Left renal cortex interstitium (tissue), 4 donors: ENCODE data around the gene SOX6. TPM values are rescaled to one million over a fixed set of nuclear protein-coding genes. Genes with fewer than 3 reads are reported as not detected.
"Not testable (repeated sequence)": the region's sequence is repeated elsewhere in the genome, so short reads cannot be mapped to it uniquely, and the experiment has no call there.

ENCODE experiments used
- DNase-seq, 4 donors: peaks; one replicate each; pipeline ENCODE4 v3.0.0-alpha.2; 2013; ENCODE audit warnings: low read depth in 4 of 4, low spot score in 2 of 4, missing footprints in 1 of 4
- polyA plus RNA-seq, 4 donors: library from polyadenylated mRNA; unstranded; fragments of 120-200 nt; gene quantifications; one replicate each; pipeline ENCODE4 v1.2.1, GENCODE V29; 2013; ENCODE audit not compliant: insufficient read length in 4 of 4

The SOX6 gene
- polyA plus RNA-seq, 4 donors: 17.2 to 23.3 (median 21.4) TPM

DNA sequence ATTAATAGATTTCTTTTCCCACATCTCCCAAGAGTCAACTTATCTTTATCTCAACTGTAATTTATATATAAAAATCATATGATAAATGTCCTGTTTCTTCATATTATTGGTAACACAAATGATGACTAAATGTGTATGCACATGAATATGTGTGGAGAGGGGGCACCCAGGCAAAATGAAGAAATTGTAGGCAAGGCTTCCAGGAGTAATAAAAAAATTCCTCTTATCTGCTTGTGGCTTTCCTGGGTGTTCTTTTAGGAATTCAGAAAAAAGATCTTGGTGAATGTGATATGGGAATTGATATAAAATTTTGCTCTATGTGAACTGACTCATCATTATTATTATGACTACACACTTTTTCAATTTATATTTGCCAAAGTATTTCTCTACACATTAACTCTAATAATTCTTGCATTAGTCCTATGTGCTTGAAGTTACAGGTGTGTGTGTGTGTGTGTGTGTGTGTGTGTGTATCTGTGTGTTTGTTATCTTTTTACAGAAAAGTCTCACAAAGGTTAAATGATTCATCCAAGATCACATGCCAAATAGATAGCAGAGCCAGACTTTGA, 197.8 kb downstream of the SOX6 start:
- DNase-seq: no peak

DNA sequence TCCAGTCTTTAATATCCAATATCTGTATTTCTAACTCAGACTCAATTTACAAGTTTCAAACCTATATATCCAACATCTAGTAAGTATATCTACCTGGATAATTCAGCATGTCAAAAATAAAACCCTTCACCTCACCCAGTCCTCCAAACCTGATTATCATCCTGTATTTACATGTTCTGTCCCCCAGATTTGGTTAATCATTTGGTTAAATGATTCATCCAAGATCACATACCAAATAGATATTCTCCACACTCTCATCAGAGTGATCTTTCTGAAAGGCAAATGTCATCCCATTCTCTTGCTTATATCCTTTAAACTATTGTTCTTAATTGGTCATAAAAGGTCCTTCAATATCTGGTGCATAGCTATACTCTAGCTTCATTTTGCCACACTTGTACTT, 199.0 kb downstream of the SOX6 start:
- no peak for DNase-seq

DNA sequence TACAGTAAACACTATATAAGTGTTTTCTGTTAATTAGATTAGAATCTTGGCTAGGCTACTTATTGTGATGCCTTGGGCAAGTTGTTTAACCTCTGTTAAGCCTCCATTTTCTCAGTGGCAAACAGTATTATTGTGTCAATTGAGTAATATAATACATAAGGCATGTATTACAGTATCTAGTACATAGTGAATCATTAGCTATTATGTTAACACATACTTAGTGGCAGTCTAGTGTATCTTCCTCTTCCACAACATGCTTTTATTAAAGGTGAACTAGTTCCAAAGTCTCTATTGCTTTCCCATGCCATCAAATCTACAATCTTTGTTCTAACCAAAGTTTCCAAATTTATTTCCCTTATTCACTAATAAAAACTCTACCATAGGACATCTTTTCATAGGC, 200.9 kb downstream of the SOX6 start:
- no peak for DNase-seq

- no peak for DNase-seq
These were observed 201.5 kb downstream of the SOX6 start for GRCh38 chr11:16154715-16155396.

GRCh38 chr11:16153951-16154350, 202.4 kb downstream of the SOX6 start:
- no peak for DNase-seq

DNA sequence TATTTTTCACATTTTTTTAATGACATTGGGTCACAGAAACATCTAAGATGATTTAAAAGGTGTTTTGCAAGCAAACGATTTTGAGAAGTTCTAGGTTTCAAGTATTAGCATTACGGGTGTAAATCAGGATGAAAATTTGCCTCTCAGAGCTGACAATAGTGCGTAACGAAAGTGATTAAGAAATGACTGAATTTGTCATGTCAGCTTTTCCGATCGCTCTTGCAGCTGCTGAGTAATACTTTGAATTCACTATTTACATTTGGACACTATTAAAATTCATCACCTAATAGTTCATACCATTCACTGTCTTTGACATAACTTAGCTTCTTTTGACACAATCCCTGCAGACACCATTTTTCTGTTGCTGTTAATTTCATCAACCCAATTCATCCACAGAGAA, 205.2 kb downstream of the SOX6 start:
- no peak for DNase-seq

- no peak for DNase-seq
These were observed 206.9 kb downstream of the SOX6 start for GRCh38 chr11:16149476-16149875.

- DNase-seq: peak; percentile 37 to 74 (median 68)
These were observed 207.9 kb downstream of the SOX6 start for GRCh38 chr11:16148301-16148931.

DNA sequence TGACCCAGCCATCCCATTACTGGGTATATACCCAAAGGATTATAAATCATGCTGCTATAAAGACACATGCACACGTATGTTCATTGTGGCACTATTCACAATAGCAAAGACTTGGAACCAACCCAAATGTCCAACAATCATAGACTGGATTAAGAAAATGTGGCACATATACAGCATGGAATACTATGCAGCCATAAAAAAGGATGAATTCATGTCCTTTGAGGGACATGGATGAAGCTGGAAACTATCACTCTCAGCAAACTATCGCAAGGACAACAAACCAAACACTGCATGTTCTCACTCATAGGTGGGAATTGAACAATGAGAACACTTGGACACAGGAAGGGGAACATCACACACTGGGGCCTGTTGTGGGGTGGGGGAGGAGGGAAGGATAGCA, 209.4 kb downstream of the SOX6 start:
- DNase-seq: not testable (repeated sequence)

DNA sequence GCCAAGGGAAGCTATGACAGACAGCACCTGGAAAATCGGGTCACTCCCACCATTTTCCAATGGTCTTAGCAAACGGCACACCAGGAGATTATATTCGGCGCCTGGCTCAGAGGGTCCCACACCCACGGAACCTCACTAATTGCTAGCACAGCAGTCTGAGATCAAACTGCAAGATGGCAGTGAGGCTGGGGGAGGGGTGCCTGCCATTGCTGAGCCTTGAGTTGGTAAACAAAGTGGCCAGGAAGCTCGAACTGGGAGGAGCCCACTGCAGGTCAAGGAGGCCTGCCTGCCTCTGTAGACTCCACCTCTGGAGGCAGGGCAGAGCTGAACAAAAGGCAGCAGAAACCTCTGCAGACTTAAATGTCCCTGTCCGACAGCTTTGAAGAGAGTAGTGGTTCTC, 214.7 kb downstream of the SOX6 start:
- DNase-seq: not testable (repeated sequence)

- not testable (repeated sequence) for DNase-seq
These were observed 215.2 kb downstream of the SOX6 start for GRCh38 chr11:16141162-16141561.

DNA sequence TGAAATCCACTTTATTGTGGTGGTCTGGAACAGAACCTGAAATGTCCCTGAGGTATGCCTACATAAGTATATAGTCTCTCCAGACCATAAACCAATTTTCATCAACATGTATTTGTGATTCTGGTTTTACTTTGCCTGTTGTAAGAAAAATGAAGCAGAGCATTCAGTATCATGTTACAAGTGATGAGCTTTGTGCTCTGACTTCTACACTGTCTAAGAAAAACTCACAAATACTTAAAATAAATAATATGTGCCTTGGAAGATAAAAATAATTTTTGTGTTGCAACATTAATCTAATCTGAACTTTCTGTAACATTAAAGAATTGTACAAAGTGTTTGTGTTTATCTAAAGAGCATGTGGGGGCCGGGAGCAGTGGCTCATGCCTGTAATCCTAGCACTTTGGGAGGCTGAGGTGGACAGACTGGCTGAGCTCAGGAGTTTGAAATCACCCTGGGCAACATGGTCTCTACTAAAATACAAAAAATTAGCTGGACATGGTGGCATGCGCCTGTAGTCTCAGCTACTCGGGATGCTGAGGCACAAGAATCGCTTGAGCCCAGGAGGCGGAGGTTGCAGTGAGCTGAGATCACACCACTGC, 219.5 kb downstream of the SOX6 start:
- no peak for DNase-seq

DNA sequence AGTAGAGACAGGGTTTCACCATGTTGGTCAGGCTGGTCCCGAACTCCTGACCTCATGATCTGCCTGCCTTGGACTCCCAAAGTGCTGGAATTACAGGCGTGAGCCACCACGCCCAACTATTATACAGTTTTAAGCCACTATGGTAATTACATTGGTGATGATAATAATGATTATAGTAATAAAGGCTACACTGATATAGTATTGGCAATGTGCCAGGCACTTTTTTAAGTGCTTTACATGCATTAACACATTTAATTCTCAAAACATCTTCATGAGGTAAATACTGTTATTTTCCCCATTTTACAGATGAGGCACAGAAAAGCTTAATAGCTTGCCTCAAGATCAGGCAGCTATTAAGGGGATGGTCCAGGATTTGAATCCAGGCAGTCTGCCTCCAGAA, 222.5 kb downstream of the SOX6 start:
- no peak for DNase-seq

DNA sequence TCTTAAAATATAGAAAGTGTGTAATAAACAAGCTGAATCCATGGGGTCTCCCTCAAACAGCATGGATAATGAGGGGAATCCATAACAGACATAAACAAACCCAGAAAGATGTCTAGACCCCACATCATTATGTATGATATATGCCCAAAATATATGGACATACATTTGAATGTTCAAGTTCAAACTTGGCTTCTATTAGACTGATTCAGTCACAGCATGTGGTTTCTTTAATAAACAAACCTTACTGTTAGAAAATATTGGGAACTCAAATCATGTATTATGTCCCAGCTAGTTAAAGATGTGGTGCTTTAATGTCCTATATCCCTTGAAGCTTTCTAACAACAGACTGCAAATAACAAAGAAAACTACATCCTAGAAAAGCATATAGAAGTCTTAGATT, 228.6 kb downstream of the SOX6 start:
- no peak for DNase-seq

DNA sequence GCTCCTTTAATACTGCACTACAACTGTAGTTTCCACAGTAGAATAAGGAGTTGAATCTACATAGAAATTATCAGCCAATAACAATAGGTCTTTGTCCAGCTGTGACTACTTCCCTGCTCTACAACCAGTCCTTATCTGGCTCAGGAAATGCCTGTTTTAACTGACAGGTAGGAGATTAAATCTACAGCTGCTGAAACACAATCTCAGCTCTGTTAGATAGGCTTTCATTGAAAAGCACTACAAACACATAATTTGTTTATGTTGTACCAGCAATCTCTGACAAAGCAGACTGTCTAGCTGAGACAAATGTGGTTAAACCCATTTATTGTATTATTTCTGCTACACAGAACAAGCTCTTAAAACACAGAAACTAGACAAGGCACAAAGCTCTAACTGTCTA, 230.0 kb downstream of the SOX6 start:
- DNase-seq: no peak

- DNase-seq: no peak
These were observed 230.6 kb downstream of the SOX6 start for GRCh38 chr11:16125796-16126195.

- no peak for DNase-seq
These were observed 232.0 kb downstream of the SOX6 start for GRCh38 chr11:16124390-16124789.

DNA sequence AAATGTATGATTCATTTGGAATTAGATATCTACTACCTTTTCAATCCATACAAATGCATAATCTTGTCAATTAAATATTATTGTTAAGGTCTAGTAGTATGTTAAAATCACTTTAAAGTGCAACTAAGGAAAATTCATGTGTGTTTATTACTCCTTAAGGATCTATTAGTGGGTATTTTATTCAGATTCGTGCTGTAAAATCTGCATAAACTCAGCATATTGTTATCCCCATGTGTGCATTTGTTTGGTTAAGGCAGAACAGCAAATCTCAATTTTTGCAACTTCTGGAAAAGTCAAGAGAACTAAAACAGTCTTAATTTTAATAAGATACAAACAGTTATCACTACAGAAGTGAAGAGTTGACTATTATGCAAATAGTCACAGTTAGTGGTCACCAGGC, 234.5 kb downstream of the SOX6 start:
- no peak for DNase-seq

GRCh38 chr11:16120008-16120407, 236.3 kb downstream of the SOX6 start:
- no peak for DNase-seq

DNA sequence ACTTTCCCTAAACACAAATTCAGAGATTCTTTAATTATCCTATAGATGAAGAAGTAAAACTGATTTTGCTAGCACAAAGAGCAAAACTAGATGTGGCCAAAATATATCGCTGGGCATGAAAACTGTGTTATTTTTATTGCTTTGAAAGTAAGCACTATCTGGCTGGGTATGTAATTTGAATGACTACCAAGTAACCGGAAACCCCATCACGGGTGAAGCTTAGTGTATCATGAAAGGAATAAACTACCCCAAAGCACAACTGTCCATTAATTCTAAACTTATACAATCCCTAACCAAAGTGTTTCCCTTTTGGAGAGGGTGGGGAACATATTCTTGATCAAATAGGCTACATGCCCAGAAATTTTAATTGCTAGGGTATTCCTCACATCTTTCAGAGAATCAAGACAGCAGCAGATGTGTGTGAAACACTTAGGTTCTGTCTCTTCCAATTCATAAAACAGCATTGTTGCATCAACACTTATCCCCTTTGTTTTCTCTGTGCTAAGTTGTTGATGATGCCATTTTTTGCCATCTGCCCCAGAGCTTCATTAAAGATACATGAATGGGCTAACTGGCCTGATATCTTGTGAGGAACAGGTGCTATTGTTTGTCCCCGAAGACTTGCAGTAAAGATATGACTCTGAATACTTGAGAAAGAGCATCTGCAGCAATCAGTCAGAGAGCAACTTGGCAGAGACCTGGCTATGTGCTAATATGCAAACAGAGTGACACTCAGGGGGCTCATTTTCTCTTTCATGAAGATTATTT, 238.2 kb downstream of the SOX6 start:
- DNase-seq: no peak
